Panc1 (cell line): ENCODE data around the gene ABCC4.

Source experiments
- CTCF ChIP-seq: fragments of 450-650 bp; IDR thresholded peaks from 2 replicates; pipeline ENCODE4 v1.5.1; 2017; ENCODE audit warnings: mild to moderate bottlenecking
- POLR2AphosphoS5 ChIP-seq: IDR thresholded peaks from 2 replicates; pipeline ENCODE4 v1.6.1; 2012; ENCODE audit warnings: mild to moderate bottlenecking, low read depth, low read length, moderate library complexity
- SIN3A ChIP-seq: IDR thresholded peaks from 2 replicates; pipeline ENCODE4 v1.6.1; 2012; ENCODE audit warnings: low read depth, mild to moderate bottlenecking, low read length, moderate library complexity, borderline replicate concordance; ENCODE audit not compliant: insufficient read depth

- TF ChIP-seq CTCF (no peak), SIN3A (no peak), POLR2AphosphoS5 (no peak)
Measured at GRCh38 chr13:95184317-95184716, 116.9 kb downstream of the ABCC4 start.
